ENCODE results near the gene CEP57L1. TPM values are rescaled to one million over a fixed set of nuclear protein-coding genes. Genes with fewer than 3 reads are reported as not detected.

The CEP57L1 gene
- total RNA-seq, 1 experiment from 2014 or later, result 8.4 TPM

GRCh38 chr6:109052852-109053251 lies 42.5 kb upstream of the CEP57L1 start:
- no peaks in the 10 kb centered on the region for H3K9me3 ChIP-seq (ENCODE audit: control insufficient read depth, low read depth, low read length)
- H3K56ac ChIP-seq (ENCODE audit: insufficient read length, low read depth, low read length), result no peak overlapping the region
- no peak overlapping the region for H3K4ac ChIP-seq (ENCODE audit: low read depth, low read length)
- no peaks in the 10 kb centered on the region for H3K79me2 ChIP-seq (ENCODE audit: insufficient read depth, low read length)
- no peak overlapping the region for H3K27ac ChIP-seq (ENCODE audit: insufficient read length, low read depth, low read length)
- no peaks in the 10 kb centered on the region for H3K23me2 ChIP-seq (ENCODE audit: insufficient read length, low read depth, low read length, poor library complexity, severe bottlenecking)
- no peak overlapping the region for H2BK20ac ChIP-seq (ENCODE audit: low read depth, low read length, poor library complexity, severe bottlenecking)
- H2BK15ac ChIP-seq (ENCODE audit: low read depth, low read length), result no peak overlapping the region
- Mint-ChIP-seq H3K9me3 (peaks cover 10 to 11% of the 10 kb centered on the region in 2 experiments), H3K36me3 (ENCODE audit: insufficient read depth in 1 of 3, low read depth in 3 of 3) (peaks cover 1 to 12% (median 8%) of the 10 kb centered on the region in 3 experiments; a peak in 5 of 7 replicates), H3K4me1 (peaks cover 18 to 26% of the 10 kb centered on the region in 2 experiments), H3K4me3 (no peak overlapping the region), H3K27me3 (ENCODE audit: low read depth) (no peaks in the 10 kb centered on the region), H3K27ac (no peak overlapping the region; a peak in 1 of 7 replicates)
- H3K79me1 ChIP-seq (ENCODE audit: insufficient read depth, low read depth, low read length, poor library complexity, severe bottlenecking), result no peaks in the 10 kb centered on the region
- no peak for TF ChIP-seq CTCF (conservative IDR thresholded peaks at IDR 0.05)
- no CpG with 5 or more reads among the region's 4 CpGs for WGBS (ENCODE audit: extremely low coverage, insufficient read length, low lambda C conversion rate)
- H3K27me3 ChIP-seq (ENCODE audit: insufficient read depth, low read length), result no peaks in the 10 kb centered on the region
- no peak overlapping the region for H3K23ac ChIP-seq (ENCODE audit: insufficient read length, low read depth, low read length)
- H2AFZ ChIP-seq (ENCODE audit: low read length), result no peak overlapping the region
- H3K14ac ChIP-seq (ENCODE audit: insufficient read depth, low read length), result no peak overlapping the region
- no peak for DNase-seq
- H3K18ac ChIP-seq (ENCODE audit: insufficient read length, low read depth, low read length), result no peak overlapping the region
- H2BK12ac ChIP-seq (ENCODE audit: insufficient read length, low read depth, low read length), result no peak overlapping the region
- H4K20me1 ChIP-seq (ENCODE audit: control insufficient read depth, insufficient read depth, insufficient read length), result no peaks in the 10 kb centered on the region
- no peak overlapping the region for H4K8ac ChIP-seq (replicated peaks; ENCODE audit: insufficient read length, low read depth, low read length)
- H3K4me2 ChIP-seq (ENCODE audit: insufficient read depth, insufficient read length, low read length), result no peak overlapping the region
- H2BK5ac ChIP-seq (ENCODE audit: insufficient read length, low read length), result no peak overlapping the region
- H3K9ac ChIP-seq (ENCODE audit: extremely low read depth, insufficient read length, low read length), result no peak overlapping the region
- H3K4me1 ChIP-seq (ENCODE audit: insufficient read depth, low read length), result no peaks in the 10 kb centered on the region; the same call in 1 of the 2 replicates
- no peak overlapping the region for H4K5ac ChIP-seq (ENCODE audit: insufficient read length, low read depth, low read length)
- no peak overlapping the region for H4K91ac ChIP-seq (ENCODE audit: insufficient read length, low read depth, low read length)
- no peak overlapping the region for H2BK120ac ChIP-seq (ENCODE audit: low read depth, low read length, poor library complexity, severe bottlenecking)
- H3T11ph ChIP-seq (ENCODE audit: low read length), result no peak overlapping the region
- no peak overlapping the region for H2AK5ac ChIP-seq (ENCODE audit: insufficient read length, low read length)
